PC-3 (cell line): ENCODE data around the gene RIGI. TPM values are rescaled to one million over a fixed set of nuclear protein-coding genes. Genes with fewer than 3 reads are reported as not detected.

Experiments used
- ATAC-seq: fragments of 200-7000 bp; cut with Tn5 transposase; 2 replicates; pipeline ENCODE4 v1.9.1; 2020; ENCODE audit warnings: mild to moderate bottlenecking, moderate library complexity
- BruUV-seq: library from RNA; stranded (reverse); fragments of 400-500 nt; replicated peaks from 2 replicates; lab custom pipeline; 2021; lab: Mats Ljungman, UMichigan
- CTCF ChIA-PET: fragments of 300-600 bp; sonication (Branson Sonifier 250); formaldehyde crosslinking; loops from one replicate; lab custom pipeline; 2022; ENCODE audit warnings: antibody characterized with exemption; lab: Charles Lee
- POLR2A ChIA-PET: fragments of 300-600 bp; sonication (Branson Sonifier 250); formaldehyde crosslinking; loops from one replicate; lab custom pipeline; 2022; ENCODE audit warnings: antibody characterized with exemption; ENCODE audit not compliant: unreplicated experiment; lab: Charles Lee
- DNase-seq: peaks from one replicate; pipeline ENCODE4 v3.0.0-alpha.2; 2015
- H2AFZ ChIP-seq: fragments of 300-600 bp; sonication (generic); 2 replicates; pipeline ENCODE4 v1.6.0; 2016; ENCODE audit warnings: antibody characterized with exemption, low read length
- H3F3A ChIP-seq: fragments of 300-600 bp; sonication (generic); one replicate; pipeline ENCODE4 v1.6.0; 2017; ENCODE audit warnings: antibody characterized with exemption, low read length, control low read depth, mild to moderate bottlenecking; ENCODE audit not compliant: unreplicated experiment
- H3K27ac ChIP-seq: fragments of 300-600 bp; sonication (generic); 2 replicates; pipeline ENCODE4 v1.5.1; 2016; ENCODE audit warnings: mild to moderate bottlenecking, low read length
- H3K27me3 ChIP-seq: fragments of 300-600 bp; sonication (generic); 2 replicates; pipeline ENCODE4 v1.6.1; 2016; ENCODE audit warnings: low read length, mixed read lengths
- H3K36me3 ChIP-seq: fragments of 300-600 bp; sonication (generic); 2 replicates; pipeline ENCODE4 v1.6.1; 2016; ENCODE audit warnings: low read depth, mixed run types, low read length, mixed read lengths
- H3K4me1 ChIP-seq: fragments of 300-600 bp; sonication (generic); 2 replicates; pipeline ENCODE4 v1.5.1; 2016; ENCODE audit warnings: low read length; ENCODE audit not compliant: insufficient read depth
- H3K4me2 ChIP-seq: fragments of 300-600 bp; sonication (generic); 2 replicates; pipeline ENCODE4 v1.6.0; 2016; ENCODE audit warnings: low read length
- H3K4me3 ChIP-seq: fragments of 300-600 bp; sonication (generic); 2 replicates; pipeline ENCODE4 v1.5.1; 2016; ENCODE audit warnings: mild to moderate bottlenecking, low read length, mixed read lengths
- H3K79me2 ChIP-seq: fragments of 300-600 bp; sonication (generic); 2 replicates; pipeline ENCODE4 v1.6.1; 2017; ENCODE audit warnings: low read length, mixed read lengths
- H3K9ac ChIP-seq: fragments of 300-600 bp; sonication (generic); 2 replicates; pipeline ENCODE4 v1.6.0; 2016; ENCODE audit warnings: mild to moderate bottlenecking, low read length
- H3K9me2 ChIP-seq: fragments of 300-600 bp; sonication (generic); replicated peaks from 2 replicates; pipeline ENCODE4 v1.6.1; 2016; ENCODE audit warnings: mixed run types, low read length, mixed read lengths
- H3K9me3 ChIP-seq: fragments of 300-600 bp; sonication (generic); 2 replicates; pipeline ENCODE4 v1.6.1; 2016; ENCODE audit warnings: low read length, mixed read lengths
- H4K20me1 ChIP-seq: fragments of 300-600 bp; sonication (generic); 2 replicates; pipeline ENCODE4 v1.6.1; 2016; ENCODE audit warnings: low read length, mixed read lengths
- CTCF ChIP-seq: fragments of 300-600 bp; sonication (generic); conservative IDR thresholded peaks from 2 replicates; pipeline ENCODE4 v1.5.1; 2017; ENCODE audit warnings: antibody characterized with exemption, low read depth, mild to moderate bottlenecking, low read length
- EZH2 ChIP-seq: fragments of 300-600 bp; sonication (generic); IDR thresholded peaks from one replicate; pipeline ENCODE4 v1.6.1; 2017; ENCODE audit warnings: antibody characterized with exemption, mild to moderate bottlenecking, low read length; ENCODE audit not compliant: unreplicated experiment
- EZH2phosphoT487 ChIP-seq: fragments of 300-600 bp; sonication (generic); IDR thresholded peaks from 2 replicates; pipeline ENCODE4 v1.6.1; 2018; ENCODE audit warnings: mild to moderate bottlenecking, antibody characterized with exemption, low read length, borderline replicate concordance
- intact Hi-C: fragments of 100-400 bp; cut with micrococcal nuclease; formaldehyde crosslinking; loops from 2 replicates; pipeline ENCODE4 v1.9.0; 2023
- total RNA-seq: library from RNA; depleted of rRNA; stranded (reverse); fragments of >200 nt; gene quantifications from 2 replicates; pipeline ENCODE4 v1.2.3, GENCODE V29; 2014

RIGI gene
- total RNA-seq, 1 experiment from 2014 or later, result 5.4 TPM

DNA sequence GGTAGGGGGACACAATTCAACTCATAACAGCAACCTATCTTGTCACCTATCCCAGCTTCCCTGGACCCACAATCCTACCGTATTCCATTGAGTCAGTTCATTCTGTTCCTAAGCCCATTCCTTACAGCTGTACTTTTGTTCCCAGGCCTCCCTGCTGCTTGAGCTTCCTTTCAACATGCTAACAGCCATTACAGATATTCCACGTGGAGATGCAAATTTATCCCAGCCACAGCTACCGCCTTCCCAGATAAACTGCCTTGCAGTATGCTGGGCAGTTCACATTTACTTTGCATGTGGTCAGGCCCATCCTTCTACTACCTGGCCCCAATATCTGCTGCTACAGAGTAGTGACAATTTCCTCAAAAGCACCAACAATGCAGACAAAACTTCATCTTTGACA is 23.0 kb downstream of the RIGI start:
- ATAC-seq (no peak), DNase-seq (no peak)
- intact Hi-C loops, result no loop called here
- H2AFZ ChIP-seq, result 0 out of 2 replicates have a peak overlapping the region, but pooled peaks have one; percentile 28
- POLR2A ChIA-PET, result no interaction called here
- H3K9me3 ChIP-seq, result no peaks in the 10 kb centered on the region
- H3K4me2 ChIP-seq, result no peak overlapping the region
- no peaks in the 10 kb centered on the region for H3K9me2 ChIP-seq
- H3K36me3 ChIP-seq, result peaks cover 8% of the 10 kb centered on the region
- H3F3A ChIP-seq, result no peaks in the 10 kb centered on the region
- no peaks in the 10 kb centered on the region for H3K79me2 ChIP-seq
- no peak for TF ChIP-seq EZH2phosphoT487
- no peak for TF ChIP-seq EZH2
- TF ChIP-seq CTCF, result no peak
- peaks cover 28% of the 10 kb centered on the region for H3K4me1 ChIP-seq
- no TSS peak for BruUV-seq
- H4K20me1 ChIP-seq, result no peaks in the 10 kb centered on the region
- peak overlapping the region; percentile 82 for H3K27ac ChIP-seq
- H3K4me3 ChIP-seq, result no peak overlapping the region
- CTCF ChIA-PET, result no interaction called here
- no peaks in the 10 kb centered on the region for H3K27me3 ChIP-seq
- no peak overlapping the region for H3K9ac ChIP-seq

GRCh38 chr9:32502464-32502863 is 23.5 kb downstream of the RIGI start:
- peak overlapping the region; percentile 82 for H3K27ac ChIP-seq
- H3K4me3 ChIP-seq, result no peak overlapping the region
- CTCF ChIA-PET, result no interaction called here
- H3K9ac ChIP-seq, result no peak overlapping the region
- no peaks in the 10 kb centered on the region for H3K9me2 ChIP-seq
- H3K4me1 ChIP-seq, result peaks cover 28% of the 10 kb centered on the region
- POLR2A ChIA-PET, result no interaction called here
- no TSS peak for BruUV-seq
- no peaks in the 10 kb centered on the region for H3F3A ChIP-seq
- peaks cover 8% of the 10 kb centered on the region for H3K36me3 ChIP-seq
- H4K20me1 ChIP-seq, result no peaks in the 10 kb centered on the region
- H3K9me3 ChIP-seq, result no peaks in the 10 kb centered on the region
- TF ChIP-seq EZH2phosphoT487, result no peak
- ATAC-seq (peak; percentile 87), DNase-seq (peak; percentile 86)
- H2AFZ ChIP-seq, result 0 out of 2 replicates have a peak overlapping the region, but pooled peaks have one; percentile 28
- H3K27me3 ChIP-seq, result no peaks in the 10 kb centered on the region
- intact Hi-C loops, result no loop called here
- no peak overlapping the region for H3K4me2 ChIP-seq
- no peaks in the 10 kb centered on the region for H3K79me2 ChIP-seq

- DNase-seq (no peak), ATAC-seq (no peak)
- no TSS peak for BruUV-seq
- Histone ChIP-seq H3F3A (no peaks in the 10 kb centered on the region), H4K20me1 (no peaks in the 10 kb centered on the region), H3K4me2 (no peak overlapping the region), H3K4me1 (peaks cover 28% of the 10 kb centered on the region), H3K27ac (peak overlapping the region; percentile 82), H3K9me3 (no peaks in the 10 kb centered on the region), H3K4me3 (no peak overlapping the region), H3K9ac (no peak overlapping the region), H3K27me3 (no peaks in the 10 kb centered on the region), H2AFZ (no peak overlapping the region), H3K36me3 (peaks cover 8% of the 10 kb centered on the region), H3K79me2 (no peaks in the 10 kb centered on the region), H3K9me2 (no peaks in the 10 kb centered on the region)
- CTCF ChIA-PET, result no interaction called here
- TF ChIP-seq CTCF, result no peak
- TF ChIP-seq EZH2, result no peak
- TF ChIP-seq EZH2phosphoT487, result no peak
- intact Hi-C loops, result no loop called here
- POLR2A ChIA-PET, result no interaction called here
Observed at GRCh38 chr9:32501868-32502267, 24.1 kb downstream of the RIGI start.
